ENCODE data around the gene PALB2.

The PALB2 gene

GRCh38 chr16:23577493-23577892 is 63.6 kb downstream of the PALB2 start:
- Histone ChIP-seq H3K36me3 (peaks cover 29% of the 10 kb centered on the region), H3K4me1 (ENCODE audit: control insufficient read depth in 1 of 2, insufficient read depth in 1 of 2, low read depth in 1 of 2, low read length in 1 of 2) (peaks cover 0 to 7% of the 10 kb centered on the region in 2 experiments), H3K4me3 (ENCODE audit: low read depth in 1 of 2, low read length in 1 of 2) (no peak overlapping the region), H3K27me3 (no peaks in the 10 kb centered on the region), H3K27ac (no peak overlapping the region), H3K9me3 (no peaks in the 10 kb centered on the region)
- TF ChIP-seq, protein P1, sequence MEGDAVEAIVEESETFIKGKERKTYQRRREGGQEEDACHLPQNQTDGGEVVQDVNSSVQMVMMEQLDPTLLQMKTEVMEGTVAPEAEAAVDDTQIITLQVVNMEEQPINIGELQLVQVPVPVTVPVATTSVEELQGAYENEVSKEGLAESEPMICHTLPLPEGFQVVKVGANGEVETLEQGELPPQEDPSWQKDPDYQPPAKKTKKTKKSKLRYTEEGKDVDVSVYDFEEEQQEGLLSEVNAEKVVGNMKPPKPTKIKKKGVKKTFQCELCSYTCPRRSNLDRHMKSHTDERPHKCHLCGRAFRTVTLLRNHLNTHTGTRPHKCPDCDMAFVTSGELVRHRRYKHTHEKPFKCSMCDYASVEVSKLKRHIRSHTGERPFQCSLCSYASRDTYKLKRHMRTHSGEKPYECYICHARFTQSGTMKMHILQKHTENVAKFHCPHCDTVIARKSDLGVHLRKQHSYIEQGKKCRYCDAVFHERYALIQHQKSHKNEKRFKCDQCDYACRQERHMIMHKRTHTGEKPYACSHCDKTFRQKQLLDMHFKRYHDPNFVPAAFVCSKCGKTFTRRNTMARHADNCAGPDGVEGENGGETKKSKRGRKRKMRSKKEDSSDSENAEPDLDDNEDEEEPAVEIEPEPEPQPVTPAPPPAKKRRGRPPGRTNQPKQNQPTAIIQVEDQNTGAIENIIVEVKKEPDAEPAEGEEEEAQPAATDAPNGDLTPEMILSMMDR (IDR thresholded peaks at IDR 0.05), result no peak

- no peak overlapping the region for H3K27ac ChIP-seq
- peaks cover 16% of the 10 kb centered on the region for H3K36me3 ChIP-seq
- peaks cover 0 to 7% of the 10 kb centered on the region in 2 experiments for H3K4me1 ChIP-seq (ENCODE audit: control insufficient read depth in 1 of 2, insufficient read depth in 1 of 2, low read depth in 1 of 2, low read length in 1 of 2)
- H3K27me3 ChIP-seq, result no peaks in the 10 kb centered on the region
- no peaks in the 10 kb centered on the region for H3K9me3 ChIP-seq
- no peak overlapping the region for H3K4me3 ChIP-seq (ENCODE audit: low read depth in 1 of 2, low read length in 1 of 2)
- TF ChIP-seq, protein P1 (IDR thresholded peaks at IDR 0.05), result no peak
Measured at GRCh38 chr16:23575834-23576233, 65.3 kb downstream of the PALB2 start.

- TF ChIP-seq, protein P1 (IDR thresholded peaks at IDR 0.05), result no peak
- no peaks in the 10 kb centered on the region for H3K9me3 ChIP-seq
- H3K4me3 ChIP-seq (ENCODE audit: low read depth in 1 of 2, low read length in 1 of 2), result no peak overlapping the region
- H3K4me1 ChIP-seq (ENCODE audit: control insufficient read depth in 1 of 2, insufficient read depth in 1 of 2, low read depth in 1 of 2, low read length in 1 of 2), result peaks cover 0 to 5% of the 10 kb centered on the region in 2 experiments
- peaks cover 11% of the 10 kb centered on the region for H3K36me3 ChIP-seq
- no peak overlapping the region for H3K27ac ChIP-seq
- H3K27me3 ChIP-seq, result no peaks in the 10 kb centered on the region
Measured at GRCh38 chr16:23573817-23574216, 67.3 kb downstream of the PALB2 start.

DNA sequence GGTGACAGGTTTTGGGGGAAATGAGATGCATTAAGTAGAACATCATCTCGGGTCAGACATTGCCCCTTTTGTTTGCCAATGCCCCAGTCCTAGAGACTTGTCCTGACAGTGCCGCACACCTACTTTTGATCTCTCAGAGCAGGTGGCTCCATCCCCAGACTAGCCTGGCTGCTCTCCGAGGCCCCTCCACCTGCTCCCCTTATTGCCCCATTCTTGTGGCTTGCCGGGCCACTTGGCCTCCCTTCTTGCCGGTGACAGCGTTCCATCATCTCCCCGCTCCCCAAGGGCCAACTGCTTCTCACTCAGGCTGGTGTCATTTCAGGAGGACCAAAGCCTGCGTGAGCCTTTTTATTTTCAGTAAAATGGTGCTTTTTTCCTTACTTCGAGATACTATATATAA is 68.7 kb downstream of the PALB2 start:
- Histone ChIP-seq H3K36me3 (peaks cover 15% of the 10 kb centered on the region), H3K4me1 (ENCODE audit: control insufficient read depth in 1 of 2, insufficient read depth in 1 of 2, low read depth in 1 of 2, low read length in 1 of 2) (no peaks in the 10 kb centered on the region), H3K4me3 (ENCODE audit: low read depth in 1 of 2, low read length in 1 of 2) (no peak overlapping the region), H3K9me3 (no peaks in the 10 kb centered on the region), H3K27me3 (no peaks in the 10 kb centered on the region), H3K27ac (no peak overlapping the region)
- TF ChIP-seq, protein P1 (IDR thresholded peaks at IDR 0.05), result no peak

- TF ChIP-seq, protein P1 (IDR thresholded peaks at IDR 0.05), result no peak
- Histone ChIP-seq H3K27ac (no peak overlapping the region), H3K4me3 (ENCODE audit: low read depth in 1 of 2, low read length in 1 of 2) (no peak overlapping the region), H3K27me3 (no peaks in the 10 kb centered on the region), H3K4me1 (ENCODE audit: control insufficient read depth in 1 of 2, insufficient read depth in 1 of 2, low read depth in 1 of 2, low read length in 1 of 2) (no peaks in the 10 kb centered on the region), H3K36me3 (peaks cover 20% of the 10 kb centered on the region), H3K9me3 (no peaks in the 10 kb centered on the region)
Measured at GRCh38 chr16:23571895-23572294, 69.2 kb downstream of the PALB2 start.
